ENCODE data around the gene AATF. TPM values are rescaled to one million over a fixed set of nuclear protein-coding genes. Genes with fewer than 3 reads are reported as not detected.

Gene AATF
- total and polyA plus RNA-seq, 9 of the 15 experiments (the other 6 are each of a cell fraction or from before 2014, with no cell fraction given), result 34.5 to 133 (median 90.1) TPM

DNA sequence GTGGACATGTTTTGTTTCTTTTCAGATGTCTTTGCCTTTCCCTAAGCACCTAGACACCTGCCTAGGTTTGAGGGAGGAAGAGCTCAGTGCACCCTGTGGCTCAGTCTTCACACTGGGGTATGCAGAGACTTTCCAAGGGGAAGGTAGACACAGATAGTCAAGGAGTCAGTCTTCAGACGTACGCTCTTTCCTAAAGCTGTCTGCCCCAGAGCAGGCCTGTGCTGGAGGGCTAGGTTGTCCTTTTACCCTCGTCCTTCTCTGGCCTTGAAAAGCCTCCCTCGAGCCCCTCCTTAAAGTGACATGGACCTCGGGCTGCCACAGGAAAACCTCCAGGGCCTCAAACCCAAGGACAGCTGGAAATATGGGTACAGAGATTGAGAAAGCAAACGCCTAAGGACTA, 103.7 kb downstream of the AATF start (continued):
- TF ChIP-seq RREB1 (CRISPR knock-in tag; IDR thresholded peaks at IDR 0.05) (no peak), MLX (CRISPR knock-in tag; conservative IDR thresholded peaks at IDR 0.05) (no peak), MCM7 (IDR thresholded peaks at IDR 0.05) (no peak), TCF7L2 (IDR thresholded peaks at IDR 0.05; ENCODE audit: low read depth, low read length) (no peak), PRDM10 (IDR thresholded peaks at IDR 0.05; ENCODE audit: partially characterized antibody) (no peak)
- TF ChIP-seq, protein P1, sequence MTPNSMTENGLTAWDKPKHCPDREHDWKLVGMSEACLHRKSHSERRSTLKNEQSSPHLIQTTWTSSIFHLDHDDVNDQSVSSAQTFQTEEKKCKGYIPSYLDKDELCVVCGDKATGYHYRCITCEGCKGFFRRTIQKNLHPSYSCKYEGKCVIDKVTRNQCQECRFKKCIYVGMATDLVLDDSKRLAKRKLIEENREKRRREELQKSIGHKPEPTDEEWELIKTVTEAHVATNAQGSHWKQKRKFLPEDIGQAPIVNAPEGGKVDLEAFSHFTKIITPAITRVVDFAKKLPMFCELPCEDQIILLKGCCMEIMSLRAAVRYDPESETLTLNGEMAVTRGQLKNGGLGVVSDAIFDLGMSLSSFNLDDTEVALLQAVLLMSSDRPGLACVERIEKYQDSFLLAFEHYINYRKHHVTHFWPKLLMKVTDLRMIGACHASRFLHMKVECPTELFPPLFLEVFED (CRISPR knock-in tag; conservative IDR thresholded peaks at IDR 0.05), result no peak
